Activated CD4-positive, alpha-beta T cell treated with anti-CD3 and anti-CD28 coated beads, Interleukin-2, amount 50 U/mL, for 4 hours (primary cell): ENCODE results near the gene CELA3B.
"Not testable (repeated sequence)": the region's sequence is repeated elsewhere in the genome, so short reads cannot be mapped to it uniquely, and the experiment has no call there.

Experiments
- DNase-seq, 2 experiments: peaks; one replicate each; pipeline ENCODE4 v3.0.0-alpha.2; 2020

CELA3B gene

GRCh38 chr1:21944733-21945073 is 32.1 kb upstream of the CELA3B start:
- no peak for DNase-seq

GRCh38 chr1:21946836-21947587 is 29.8 kb upstream of the CELA3B start:
- DNase-seq: no peak

GRCh38 chr1:21950734-21951133 is 26.1 kb upstream of the CELA3B start:
- no peak for DNase-seq

GRCh38 chr1:21951226-21951870 is 25.5 kb upstream of the CELA3B start:
- no peak for DNase-seq

- DNase-seq: no peak
Observed at GRCh38 chr1:21952786-21953520, 23.9 kb upstream of the CELA3B start.

GRCh38 chr1:21955058-21955457 is 21.8 kb upstream of the CELA3B start:
- no peak for DNase-seq

GRCh38 chr1:21955501-21956281 is 21.1 kb upstream of the CELA3B start:
- DNase-seq: no peak

GRCh38 chr1:21956720-21957552 is 19.9 kb upstream of the CELA3B start:
- peak; percentile 52 to 57 for DNase-seq

- no peak for DNase-seq
Observed at GRCh38 chr1:21961337-21961736, 15.5 kb upstream of the CELA3B start.

- DNase-seq: no peak
Observed at GRCh38 chr1:21961799-21962198, 15.0 kb upstream of the CELA3B start.

- peak; percentile 81 to 84 for DNase-seq
Observed at GRCh38 chr1:21963477-21964217, 13.2 kb upstream of the CELA3B start.

- no peak for DNase-seq
Observed at GRCh38 chr1:21966247-21967000, 10.4 kb upstream of the CELA3B start.

- not testable (repeated sequence) for DNase-seq
Observed at GRCh38 chr1:21967216-21967615, 9.6 kb upstream of the CELA3B start.

GRCh38 chr1:21969066-21969465 is 7.8 kb upstream of the CELA3B start:
- not testable (repeated sequence) for DNase-seq

- not testable (repeated sequence) for DNase-seq
Observed at GRCh38 chr1:21970523-21970922, 6.3 kb upstream of the CELA3B start.

GRCh38 chr1:21972973-21973441 is 3.8 kb upstream of the CELA3B start:
- DNase-seq: not testable (repeated sequence)

GRCh38 chr1:21973948-21974347 is 2.9 kb upstream of the CELA3B start:
- DNase-seq: not testable (repeated sequence)

- not testable (repeated sequence) for DNase-seq
Observed at GRCh38 chr1:21974699-21975098, 2.1 kb upstream of the CELA3B start.

GRCh38 chr1:21975296-21975695 is 1.5 kb upstream of the CELA3B start:
- DNase-seq: not testable (repeated sequence)

- DNase-seq: not testable (repeated sequence)
Observed at GRCh38 chr1:21978209-21978608, 1.4 kb downstream of the CELA3B start.
